Measurements from ENCODE around the gene TANK. TPM values are rescaled to one million over a fixed set of nuclear protein-coding genes. Genes with fewer than 3 reads are reported as not detected.
"Not testable (repeated sequence)": the region's sequence is repeated elsewhere in the genome, so short reads cannot be mapped to it uniquely, and the experiment has no call there.

Gene TANK
- total and polyA plus RNA-seq, 2 of the 13 experiments (the other 11 are each of a cell fraction or from before 2014, with no cell fraction given), result 66.9 to 96.1 TPM

DNA sequence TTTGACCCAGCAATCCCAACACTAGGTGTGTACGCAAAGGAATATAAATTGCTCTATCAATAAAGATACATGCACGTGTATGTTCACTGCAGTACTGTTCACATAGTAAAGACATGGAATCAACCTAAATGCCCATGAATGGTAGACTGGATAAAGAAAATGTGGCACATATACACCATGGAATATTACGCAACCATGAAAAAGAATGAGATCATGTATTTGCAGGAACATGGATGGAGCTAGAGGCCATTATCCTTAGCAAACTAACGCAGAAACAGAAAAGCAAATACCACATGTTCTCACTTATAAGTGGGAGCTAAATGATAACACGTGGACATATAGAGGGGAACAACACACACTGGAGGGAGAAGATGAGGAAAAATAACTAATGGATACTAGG is 27.8 kb upstream of the TANK start:
- H3K79me2 ChIP-seq (ENCODE audit: insufficient read depth, low read length); H3K27me3 ChIP-seq (ENCODE audit: control insufficient read depth in 1 of 2, insufficient read depth in 2 of 2, low read length in 2 of 2); intact Hi-C loops (cut with micrococcal nuclease; ENCODE audit: unreplicated experiment); POLR2A ChIA-PET; CTCF ChIA-PET (ENCODE audit: low intra/inter-chr PET ratio, low total read pairs); BruUV-seq (replicated peaks); ATAC-seq; in situ Hi-C loops (cut with HindIII; ENCODE audit: extremely low pct_ligation_motif_present, low pct_unique_long_range_greater_than_20kb); FAIRE-seq; H3K9me3 ChIP-seq (ENCODE audit: low read length); H3K9ac ChIP-seq (ENCODE audit: insufficient read depth, low read depth, low read length); H3K27ac ChIP-seq (ENCODE audit: extremely low read length, insufficient read depth, low read length); H3K4me2 ChIP-seq (ENCODE audit: low read depth, low read length); H2AFZ ChIP-seq (ENCODE audit: low read length); DNase-seq (ENCODE audit: low spot score); H3K4me3 ChIP-seq (replicated peaks in 1 of 3; ENCODE audit: insufficient read depth in 1 of 3, low read depth in 2 of 3, low read length in 3 of 3); H3K36me3 ChIP-seq (replicated peaks in 1 of 2; ENCODE audit: control insufficient read depth in 1 of 2, insufficient read depth in 2 of 2, low read length in 2 of 2); H4K20me1 ChIP-seq (ENCODE audit: insufficient read depth, low read length): not testable (repeated sequence)
- peaks cover 25% of the 10 kb centered on the region for H3K4me1 ChIP-seq (ENCODE audit: insufficient read depth, low read length)
- 82% methylated on average over 5 of the region's 5 CpGs for WGBS (ENCODE audit: low lambda C conversion rate)
- TF ChIP-seq CEBPB (IDR thresholded peaks at IDR 0.05; ENCODE audit: borderline replicate concordance, low read depth, low read length), result peak; percentile 76

DNA sequence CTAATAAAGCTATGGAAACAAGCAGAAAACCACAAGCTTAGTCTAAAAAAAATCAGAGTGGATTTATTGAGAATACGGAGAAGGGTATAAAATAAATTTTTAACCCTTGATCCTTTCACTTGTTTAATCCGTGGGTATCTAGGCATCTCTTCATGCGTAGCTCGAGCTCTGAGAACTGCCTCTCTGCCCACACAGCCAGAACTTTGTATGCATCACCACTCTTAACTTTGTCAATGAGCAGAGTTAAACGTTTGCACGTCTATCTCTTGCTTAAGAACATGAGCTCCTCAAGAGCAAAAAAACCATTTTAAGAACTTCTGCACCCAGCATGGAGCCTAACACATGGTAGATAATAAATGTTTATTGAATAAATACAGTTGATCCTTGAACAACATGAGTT is 26.9 kb upstream of the TANK start:
- DNase-seq (ENCODE audit: low spot score) (no peak), ATAC-seq (no peak), FAIRE-seq (no peak)
- Histone ChIP-seq H3K36me3 (replicated peaks in 1 of 2; ENCODE audit: control insufficient read depth in 1 of 2, insufficient read depth in 2 of 2, low read length in 2 of 2) (no peaks in the 10 kb centered on the region), H3K4me3 (replicated peaks in 1 of 3; ENCODE audit: insufficient read depth in 1 of 3, low read depth in 2 of 3, low read length in 3 of 3) (no peak overlapping the region), H4K20me1 (ENCODE audit: insufficient read depth, low read length) (no peaks in the 10 kb centered on the region), H3K27me3 (ENCODE audit: control insufficient read depth in 1 of 2, insufficient read depth in 2 of 2, low read length in 2 of 2) (no peaks in the 10 kb centered on the region), H2AFZ (ENCODE audit: low read length) (no peak overlapping the region), H3K4me1 (ENCODE audit: insufficient read depth, low read length) (peaks cover 25% of the 10 kb centered on the region), H3K9me3 (ENCODE audit: low read length) (no peaks in the 10 kb centered on the region), H3K27ac (ENCODE audit: extremely low read length, insufficient read depth, low read length) (no peak overlapping the region), H3K4me2 (ENCODE audit: low read depth, low read length) (no peak overlapping the region), H3K79me2 (ENCODE audit: insufficient read depth, low read length) (no peaks in the 10 kb centered on the region), H3K9ac (ENCODE audit: insufficient read depth, low read depth, low read length) (no peak overlapping the region)
- no TSS peak for BruUV-seq (replicated peaks)
- intact Hi-C loops (cut with micrococcal nuclease; ENCODE audit: unreplicated experiment) (no loop called here), in situ Hi-C loops (cut with HindIII; ENCODE audit: extremely low pct_ligation_motif_present, low pct_unique_long_range_greater_than_20kb) (no loop called here)
- TF ChIP-seq, protein P1, sequence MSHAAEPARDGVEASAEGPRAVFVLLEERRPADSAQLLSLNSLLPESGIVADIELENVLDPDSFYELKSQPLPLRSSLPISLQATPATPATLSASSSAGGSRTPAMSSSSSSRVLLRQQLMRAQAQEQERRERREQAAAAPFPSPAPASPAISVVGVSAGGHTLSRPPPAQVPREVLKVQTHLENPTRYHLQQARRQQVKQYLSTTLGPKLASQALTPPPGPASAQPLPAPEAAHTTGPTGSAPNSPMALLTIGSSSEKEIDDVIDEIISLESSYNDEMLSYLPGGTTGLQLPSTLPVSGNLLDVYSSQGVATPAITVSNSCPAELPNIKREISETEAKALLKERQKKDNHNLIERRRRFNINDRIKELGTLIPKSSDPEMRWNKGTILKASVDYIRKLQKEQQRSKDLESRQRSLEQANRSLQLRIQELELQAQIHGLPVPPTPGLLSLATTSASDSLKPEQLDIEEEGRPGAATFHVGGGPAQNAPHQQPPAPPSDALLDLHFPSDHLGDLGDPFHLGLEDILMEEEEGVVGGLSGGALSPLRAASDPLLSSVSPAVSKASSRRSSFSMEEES (CRISPR knock-in tag; IDR thresholded peaks at IDR 0.05), result no peak
- no peak for TF ChIP-seq CREB1 (IDR thresholded peaks at IDR 0.05)
- TF ChIP-seq CREB1 (CRISPR knock-in tag; IDR thresholded peaks at IDR 0.05), result no peak
- TF ChIP-seq, protein P2, sequence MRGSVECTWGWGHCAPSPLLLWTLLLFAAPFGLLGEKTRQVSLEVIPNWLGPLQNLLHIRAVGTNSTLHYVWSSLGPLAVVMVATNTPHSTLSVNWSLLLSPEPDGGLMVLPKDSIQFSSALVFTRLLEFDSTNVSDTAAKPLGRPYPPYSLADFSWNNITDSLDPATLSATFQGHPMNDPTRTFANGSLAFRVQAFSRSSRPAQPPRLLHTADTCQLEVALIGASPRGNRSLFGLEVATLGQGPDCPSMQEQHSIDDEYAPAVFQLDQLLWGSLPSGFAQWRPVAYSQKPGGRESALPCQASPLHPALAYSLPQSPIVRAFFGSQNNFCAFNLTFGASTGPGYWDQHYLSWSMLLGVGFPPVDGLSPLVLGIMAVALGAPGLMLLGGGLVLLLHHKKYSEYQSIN (CRISPR knock-in tag; IDR thresholded peaks at IDR 0.05; ENCODE audit: borderline replicate concordance), result no peak
- TF ChIP-seq MTF1 (CRISPR knock-in tag; IDR thresholded peaks at IDR 0.05), result no peak
- no peak for TF ChIP-seq MLLT10 (CRISPR knock-in tag; IDR thresholded peaks at IDR 0.05)
- TF ChIP-seq POGZ (CRISPR knock-in tag; IDR thresholded peaks at IDR 0.05), result no peak
- TF ChIP-seq KDM5A (IDR thresholded peaks at IDR 0.05; ENCODE audit: borderline replicate concordance, low read length), result no peak
- TF ChIP-seq ZFP82 (CRISPR knock-in tag; IDR thresholded peaks at IDR 0.05; ENCODE audit: borderline replicate concordance), result no peak
- TF ChIP-seq, protein P3, sequence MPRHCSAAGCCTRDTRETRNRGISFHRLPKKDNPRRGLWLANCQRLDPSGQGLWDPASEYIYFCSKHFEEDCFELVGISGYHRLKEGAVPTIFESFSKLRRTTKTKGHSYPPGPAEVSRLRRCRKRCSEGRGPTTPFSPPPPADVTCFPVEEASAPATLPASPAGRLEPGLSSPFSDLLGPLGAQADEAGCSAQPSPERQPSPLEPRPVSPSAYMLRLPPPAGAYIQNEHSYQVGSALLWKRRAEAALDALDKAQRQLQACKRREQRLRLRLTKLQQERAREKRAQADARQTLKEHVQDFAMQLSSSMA (CRISPR knock-in tag; IDR thresholded peaks at IDR 0.05), result no peak
- TF ChIP-seq, protein P4, sequence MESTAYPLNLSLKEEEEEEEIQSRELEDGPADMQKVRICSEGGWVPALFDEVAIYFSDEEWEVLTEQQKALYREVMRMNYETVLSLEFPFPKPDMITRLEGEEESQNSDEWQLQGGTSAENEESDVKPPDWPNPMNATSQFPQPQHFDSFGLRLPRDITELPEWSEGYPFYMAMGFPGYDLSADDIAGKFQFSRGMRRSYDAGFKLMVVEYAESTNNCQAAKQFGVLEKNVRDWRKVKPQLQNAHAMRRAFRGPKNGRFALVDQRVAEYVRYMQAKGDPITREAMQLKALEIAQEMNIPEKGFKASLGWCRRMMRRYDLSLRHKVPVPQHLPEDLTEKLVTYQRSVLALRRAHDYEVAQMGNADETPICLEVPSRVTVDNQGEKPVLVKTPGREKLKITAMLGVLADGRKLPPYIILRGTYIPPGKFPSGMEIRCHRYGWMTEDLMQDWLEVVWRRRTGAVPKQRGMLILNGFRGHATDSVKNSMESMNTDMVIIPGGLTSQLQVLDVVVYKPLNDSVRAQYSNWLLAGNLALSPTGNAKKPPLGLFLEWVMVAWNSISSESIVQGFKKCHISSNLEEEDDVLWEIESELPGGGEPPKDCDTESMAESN (CRISPR knock-in tag; conservative IDR thresholded peaks at IDR 0.05), result no peak
- TF ChIP-seq SMC3 (IDR thresholded peaks at IDR 0.05; ENCODE audit: low read length), result no peak
- ChIA-PET CTCF (ENCODE audit: low intra/inter-chr PET ratio, low total read pairs) (no interaction called here), POLR2A (no interaction called here)
- 60% methylated on average over 6 of the region's 6 CpGs for WGBS (ENCODE audit: low lambda C conversion rate)

All from HepG2 (cell line).